Lower lobe of right lung (tissue), 2 donors: ENCODE data around the gene C9orf152. TPM values are rescaled to one million over a fixed set of nuclear protein-coding genes. Genes with fewer than 3 reads are reported as not detected.

Experiments
- ATAC-seq, 2 donors: fragments of 200-7000 bp; cut with Tn5 transposase; one replicate each; pipeline ENCODE4 v1.9.1; 2020 to 2022; ENCODE audit warnings: mild to moderate bottlenecking in 2 of 2, moderate library complexity in 2 of 2
- DNase-seq: peaks from one replicate; pipeline ENCODE4 v3.0.0-alpha.2; 2020
- H3K27ac ChIP-seq: fragments of 200-600 bp; one replicate; pipeline ENCODE4 v1.8.0; 2022
- H3K27me3 ChIP-seq: fragments of 200-600 bp; one replicate; pipeline ENCODE4 v1.8.0; 2022; ENCODE audit warnings: low read depth
- H3K36me3 ChIP-seq: fragments of 200-600 bp; one replicate; pipeline ENCODE4 v1.8.0; 2022; ENCODE audit warnings: mild to moderate bottlenecking
- H3K4me1 ChIP-seq: fragments of 200-600 bp; one replicate; pipeline ENCODE4 v1.8.0; 2022
- H3K4me3 ChIP-seq: fragments of 200-600 bp; one replicate; pipeline ENCODE4 v1.8.0; 2022; ENCODE audit warnings: mild to moderate bottlenecking
- H3K9me3 ChIP-seq: fragments of 200-600 bp; one replicate; pipeline ENCODE4 v1.8.0; 2022
- CTCF ChIP-seq: fragments of 200-600 bp; IDR thresholded peaks from one replicate; pipeline ENCODE4 v1.8.0; 2022; ENCODE audit warnings: antibody characterized with exemption, mild to moderate bottlenecking
- intact Hi-C: fragments of 100-400 bp; cut with DNase I; formaldehyde crosslinking; loops from one replicate; pipeline ENCODE4 v1.11.0; 2022
- total RNA-seq: library from RNA; stranded (reverse); fragmentation: NEBNext Ultra II Directional; extraction: Animal tissue kit (Norgen Biotek cat#: 25700); gene quantifications from one replicate; pipeline ENCODE4 v1.2.1, GENCODE V29; 2021
- donor health status: DM: no; HTN: yes; CAD: no; lungs with severe emphysema.

Gene C9orf152
- total RNA-seq, 1 donor from 2014 or later, result 26.1 TPM

- H3K27ac ChIP-seq, result no peak overlapping the region
- H3K4me3 ChIP-seq, result no peak overlapping the region
- intact Hi-C loops, result no loop called here
- DNase-seq (no peak), ATAC-seq (no peak)
- H3K27me3 ChIP-seq, result no peaks in the 10 kb centered on the region
- no peaks in the 10 kb centered on the region for H3K4me1 ChIP-seq
- no peak for TF ChIP-seq CTCF
- H3K9me3 ChIP-seq, result no peaks in the 10 kb centered on the region
- H3K36me3 ChIP-seq, result no peaks in the 10 kb centered on the region
Measured at GRCh38 chr9:110228321-110228720, 20.4 kb upstream of the C9orf152 start.

- no peaks in the 10 kb centered on the region for H3K36me3 ChIP-seq
- no peak for ATAC-seq
- no peaks in the 10 kb centered on the region for H3K9me3 ChIP-seq
- no peak for DNase-seq
- H3K4me1 ChIP-seq, result no peaks in the 10 kb centered on the region
- intact Hi-C loops, result no loop called here
- no peak overlapping the region for H3K27ac ChIP-seq
- no peak for TF ChIP-seq CTCF
- H3K4me3 ChIP-seq, result no peak overlapping the region
- no peaks in the 10 kb centered on the region for H3K27me3 ChIP-seq
Measured at GRCh38 chr9:110224583-110224982, 16.6 kb upstream of the C9orf152 start.

GRCh38 chr9:110220809-110221208 is 12.8 kb upstream of the C9orf152 start:
- H3K36me3 ChIP-seq, result no peaks in the 10 kb centered on the region
- H3K27me3 ChIP-seq, result no peaks in the 10 kb centered on the region
- no peak overlapping the region for H3K4me3 ChIP-seq
- TF ChIP-seq CTCF, result no peak
- intact Hi-C loops, result no loop called here
- no peaks in the 10 kb centered on the region for H3K9me3 ChIP-seq
- DNase-seq (no peak), ATAC-seq (no peak)
- peaks cover 8% of the 10 kb centered on the region for H3K4me1 ChIP-seq
- no peak overlapping the region for H3K27ac ChIP-seq

GRCh38 chr9:110217656-110218099 is 9.7 kb upstream of the C9orf152 start:
- no peaks in the 10 kb centered on the region for H3K36me3 ChIP-seq
- DNase-seq (no peak), ATAC-seq (peak in 1 of 2 donors; percentile 22)
- H3K4me3 ChIP-seq, result no peak overlapping the region
- H3K9me3 ChIP-seq, result no peaks in the 10 kb centered on the region
- peaks cover 8% of the 10 kb centered on the region for H3K4me1 ChIP-seq
- no peak overlapping the region for H3K27ac ChIP-seq
- intact Hi-C loops, result loop anchor here (5.0 kb wide), 1 partner anchor 35 kb away; no protein-coding TSS in a partner anchor
- no peaks in the 10 kb centered on the region for H3K27me3 ChIP-seq
- TF ChIP-seq CTCF, result peak; percentile 80

GRCh38 chr9:110214586-110215355 is 6.8 kb upstream of the C9orf152 start:
- Histone ChIP-seq H3K9me3 (no peaks in the 10 kb centered on the region), H3K27me3 (no peaks in the 10 kb centered on the region), H3K27ac (no peak overlapping the region), H3K4me1 (peaks cover 8% of the 10 kb centered on the region), H3K4me3 (no peak overlapping the region), H3K36me3 (no peaks in the 10 kb centered on the region)
- no peak for TF ChIP-seq CTCF
- no peak for DNase-seq
- ATAC-seq, result no peak
- intact Hi-C loops, result loop anchor here (5.0 kb wide), 1 partner anchor 32 kb away; no protein-coding TSS in a partner anchor
